ENCODE measurements around the gene BABAM1. TPM values are rescaled to one million over a fixed set of nuclear protein-coding genes. Genes with fewer than 3 reads are reported as not detected.

Gene BABAM1
- total RNA-seq, 2 donors from 2014 or later, result 136 to 151 TPM

GRCh38 chr19:17259118-17259780, 8.0 kb upstream of the BABAM1 start:
- Mint-ChIP-seq H3K36me3 (ENCODE audit: low read depth) (peaks cover 6% of the 10 kb centered on the region), H3K9me3 (no peaks in the 10 kb centered on the region), H3K27ac (no peak overlapping the region), H3K4me1 (no peaks in the 10 kb centered on the region), H3K27me3 (ENCODE audit: insufficient read depth) (no peaks in the 10 kb centered on the region), H3K4me3 (no peak overlapping the region)
- H3K27ac ChIP-seq (ENCODE audit: low read depth, low read length), result no peak overlapping the region
- no peaks in the 10 kb centered on the region for H3K4me1 ChIP-seq (ENCODE audit: control insufficient read depth, insufficient read depth, low read length)
- H3K9ac ChIP-seq (ENCODE audit: extremely low read depth, low read length, poor library complexity, severe bottlenecking), result no peak overlapping the region
- no peaks in the 10 kb centered on the region for H3K9me3 ChIP-seq (ENCODE audit: control insufficient read depth, low read length)
- no peak for TF ChIP-seq CTCF (conservative IDR thresholded peaks at IDR 0.05)
- DNase-seq, result no peak
- H3K4me3 ChIP-seq (ENCODE audit: low read length), result no peak overlapping the region
- H3K27me3 ChIP-seq (ENCODE audit: control insufficient read depth, insufficient read depth, low read length, poor library complexity, severe bottlenecking), result no peaks in the 10 kb centered on the region
- no peaks in the 10 kb centered on the region for H3K36me3 ChIP-seq (ENCODE audit: control insufficient read depth, insufficient read depth, low read length)
- WGBS, 2 experiments (ENCODE audit: insufficient coverage in 1 of 2, insufficient read length in 1 of 2), result 95 to 100% methylated on average over 4 to 9 of the region's 9 CpGs

GRCh38 chr19:17259934-17260333, 7.3 kb upstream of the BABAM1 start:
- 73% methylated on average over 1 of the region's 1 CpG; no CpG with 5 or more reads in 1 of the 2 experiments for WGBS, 2 experiments (ENCODE audit: insufficient coverage in 1 of 2, insufficient read length in 1 of 2)
- peaks cover 6% of the 10 kb centered on the region for H3K36me3 Mint-ChIP-seq (ENCODE audit: low read depth)
- Histone ChIP-seq H3K27me3 (ENCODE audit: control insufficient read depth, insufficient read depth, low read length, poor library complexity, severe bottlenecking) (no peaks in the 10 kb centered on the region), H3K9me3 (ENCODE audit: control insufficient read depth, low read length) (no peaks in the 10 kb centered on the region), H3K4me1 (ENCODE audit: control insufficient read depth, insufficient read depth, low read length) (no peaks in the 10 kb centered on the region), H3K4me3 (ENCODE audit: low read length) (no peak overlapping the region), H3K27ac (ENCODE audit: low read depth, low read length) (no peak overlapping the region), H3K36me3 (ENCODE audit: control insufficient read depth, insufficient read depth, low read length) (no peaks in the 10 kb centered on the region), H3K9ac (ENCODE audit: extremely low read depth, low read length, poor library complexity, severe bottlenecking) (no peak overlapping the region)
- DNase-seq, result no peak
- H3K9me3 Mint-ChIP-seq, result no peaks in the 10 kb centered on the region
- TF ChIP-seq CTCF (conservative IDR thresholded peaks at IDR 0.05), result no peak
- H3K27me3 Mint-ChIP-seq (ENCODE audit: insufficient read depth), result no peaks in the 10 kb centered on the region
- H3K4me1 Mint-ChIP-seq, result peaks cover 6% of the 10 kb centered on the region
- H3K4me3 Mint-ChIP-seq, result no peak overlapping the region
- no peak overlapping the region for H3K27ac Mint-ChIP-seq

GRCh38 chr19:17260842-17261325, 6.4 kb upstream of the BABAM1 start:
- no peaks in the 10 kb centered on the region for H3K27me3 Mint-ChIP-seq (ENCODE audit: insufficient read depth)
- Histone ChIP-seq H3K4me1 (ENCODE audit: control insufficient read depth, insufficient read depth, low read length) (no peaks in the 10 kb centered on the region), H3K27ac (ENCODE audit: low read depth, low read length) (no peak overlapping the region), H3K9ac (ENCODE audit: extremely low read depth, low read length, poor library complexity, severe bottlenecking) (peak overlapping the region; percentile 22), H3K36me3 (ENCODE audit: control insufficient read depth, insufficient read depth, low read length) (no peaks in the 10 kb centered on the region), H3K4me3 (ENCODE audit: low read length) (no peak overlapping the region), H3K9me3 (ENCODE audit: control insufficient read depth, low read length) (no peaks in the 10 kb centered on the region), H3K27me3 (ENCODE audit: control insufficient read depth, insufficient read depth, low read length, poor library complexity, severe bottlenecking) (no peaks in the 10 kb centered on the region)
- no peaks in the 10 kb centered on the region for H3K9me3 Mint-ChIP-seq
- H3K36me3 Mint-ChIP-seq (ENCODE audit: low read depth), result peaks cover 6% of the 10 kb centered on the region
- peak overlapping the region; percentile 90 for H3K27ac Mint-ChIP-seq
- peak; percentile 97 for DNase-seq
- H3K4me3 Mint-ChIP-seq, result no peak overlapping the region
- H3K4me1 Mint-ChIP-seq, result peaks cover 6% of the 10 kb centered on the region
- WGBS, 2 experiments (ENCODE audit: insufficient coverage in 1 of 2, insufficient read length in 1 of 2), result 13 to 22% methylated on average over 12 to 15 of the region's 15 CpGs
- peak; percentile 97 for TF ChIP-seq CTCF (conservative IDR thresholded peaks at IDR 0.05)
